T-helper 2 cell treated with Interferon-gamma antibody and Interleukin-4, amounts not matched to agents 5 μg/mL and 100 μg/mL, for 36 hours (primary cell): Measurements from ENCODE around the gene MOB3B.

Experiments used
- DNase-seq: peaks from one replicate; pipeline ENCODE4 v3.0.0; 2021; ENCODE audit warnings: low spot score
- H3K27ac Mint-ChIP-seq: one replicate; pipeline ENCODE4 v1.8.0; 2021; ENCODE audit warnings: mild to moderate bottlenecking, mixed read lengths
- H3K27me3 Mint-ChIP-seq: one replicate; pipeline ENCODE4 v1.8.0; 2021; ENCODE audit warnings: low read depth, mixed read lengths
- H3K36me3 Mint-ChIP-seq: one replicate; pipeline ENCODE4 v1.8.0; 2021; ENCODE audit warnings: low read depth, mixed read lengths
- H3K4me1 Mint-ChIP-seq: one replicate; pipeline ENCODE4 v1.8.0; 2021; ENCODE audit warnings: low read depth, mixed read lengths
- H3K4me3 Mint-ChIP-seq: one replicate; pipeline ENCODE4 v1.8.0; 2022; ENCODE audit warnings: mild to moderate bottlenecking, moderate library complexity, mixed read lengths
- H3K9me3 Mint-ChIP-seq: one replicate; pipeline ENCODE4 v1.8.0; 2021; ENCODE audit warnings: mixed read lengths

MOB3B gene

GRCh38 chr9:27356446-27356845 is 173.2 kb downstream of the MOB3B start:
- Mint-ChIP-seq H3K4me3 (no peak overlapping the region), H3K27me3 (no peaks in the 10 kb centered on the region), H3K27ac (no peak overlapping the region), H3K36me3 (no peaks in the 10 kb centered on the region), H3K4me1 (peaks cover 28% of the 10 kb centered on the region), H3K9me3 (peaks cover 3% of the 10 kb centered on the region)
- no peak for DNase-seq

- Mint-ChIP-seq H3K4me3 (no peak overlapping the region), H3K27me3 (no peaks in the 10 kb centered on the region), H3K36me3 (no peaks in the 10 kb centered on the region), H3K9me3 (peaks cover 3% of the 10 kb centered on the region), H3K4me1 (peaks cover 29% of the 10 kb centered on the region), H3K27ac (no peak overlapping the region)
- no peak for DNase-seq
Measured at GRCh38 chr9:27355166-27355565, 174.4 kb downstream of the MOB3B start.

DNA sequence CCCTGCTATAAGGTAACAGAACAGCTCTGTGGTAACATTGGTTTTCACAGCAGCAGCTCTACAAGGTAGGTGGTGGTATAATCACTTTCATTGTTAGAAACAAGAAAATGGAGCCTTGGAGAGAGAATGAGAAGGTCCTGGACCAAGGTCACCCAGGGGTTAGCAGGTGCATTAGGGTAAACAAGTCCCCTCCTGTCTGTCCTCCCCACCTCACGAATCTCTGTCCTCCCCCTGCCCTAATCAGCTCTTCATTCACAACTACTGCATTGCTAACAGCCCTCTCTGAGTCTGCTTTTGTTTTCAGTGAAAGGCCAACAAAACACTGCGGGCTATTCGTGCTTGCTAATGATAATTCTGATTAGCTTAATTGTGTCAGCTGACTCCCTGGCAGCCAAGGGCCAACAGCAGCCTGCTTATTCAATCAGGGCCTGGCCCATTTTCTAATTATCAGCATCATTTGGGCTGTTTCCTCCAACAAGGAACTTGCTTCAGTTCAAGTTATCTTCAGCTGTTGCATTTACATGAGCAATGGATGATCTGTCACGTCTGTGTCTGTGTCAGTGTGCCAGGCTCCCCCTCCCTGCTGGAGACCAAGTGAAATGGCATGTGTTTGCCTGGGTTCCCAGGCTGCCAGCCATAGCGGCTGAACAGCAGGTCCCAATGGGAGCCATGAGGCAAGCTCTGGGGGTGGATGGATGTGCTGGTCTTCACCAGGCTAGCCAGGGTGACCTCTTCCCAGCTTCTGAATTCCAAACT is 176.0 kb downstream of the MOB3B start:
- Mint-ChIP-seq H3K4me1 (peaks cover 32% of the 10 kb centered on the region), H3K9me3 (peaks cover 3% of the 10 kb centered on the region), H3K27ac (no peak overlapping the region), H3K27me3 (no peaks in the 10 kb centered on the region), H3K4me3 (no peak overlapping the region), H3K36me3 (no peaks in the 10 kb centered on the region)
- DNase-seq: no peak

- Mint-ChIP-seq H3K4me1 (peaks cover 32% of the 10 kb centered on the region), H3K36me3 (no peaks in the 10 kb centered on the region)
Measured at GRCh38 chr9:27353166-27353473, 176.5 kb downstream of the MOB3B start.

GRCh38 chr9:27352457-27353165 is 177.0 kb downstream of the MOB3B start:
- peak; percentile 28 for DNase-seq
- H3K4me1 Mint-ChIP-seq: peaks cover 36% of the 10 kb centered on the region
- H3K9me3 Mint-ChIP-seq: peaks cover 3% of the 10 kb centered on the region
- H3K27ac Mint-ChIP-seq: peak overlapping the region; percentile 34
- no peaks in the 10 kb centered on the region for H3K27me3 Mint-ChIP-seq
- H3K4me3 Mint-ChIP-seq: peak overlapping the region; percentile 30
- H3K36me3 Mint-ChIP-seq: no peaks in the 10 kb centered on the region

More at GRCh38 chr9:27353166-27353473, 176.5 kb downstream of the MOB3B start:
- peaks cover 3% of the 10 kb centered on the region for H3K9me3 Mint-ChIP-seq
- no peak for DNase-seq
- H3K27ac Mint-ChIP-seq: no peak overlapping the region
- no peaks in the 10 kb centered on the region for H3K27me3 Mint-ChIP-seq
- H3K4me3 Mint-ChIP-seq: peak overlapping the region; percentile 30

GRCh38 chr9:27351438-27351837 is 178.2 kb downstream of the MOB3B start:
- no peak for DNase-seq
- Mint-ChIP-seq H3K4me1 (peaks cover 32% of the 10 kb centered on the region), H3K36me3 (no peaks in the 10 kb centered on the region), H3K4me3 (no peak overlapping the region), H3K27me3 (no peaks in the 10 kb centered on the region), H3K9me3 (peaks cover 3% of the 10 kb centered on the region), H3K27ac (no peak overlapping the region)

DNA sequence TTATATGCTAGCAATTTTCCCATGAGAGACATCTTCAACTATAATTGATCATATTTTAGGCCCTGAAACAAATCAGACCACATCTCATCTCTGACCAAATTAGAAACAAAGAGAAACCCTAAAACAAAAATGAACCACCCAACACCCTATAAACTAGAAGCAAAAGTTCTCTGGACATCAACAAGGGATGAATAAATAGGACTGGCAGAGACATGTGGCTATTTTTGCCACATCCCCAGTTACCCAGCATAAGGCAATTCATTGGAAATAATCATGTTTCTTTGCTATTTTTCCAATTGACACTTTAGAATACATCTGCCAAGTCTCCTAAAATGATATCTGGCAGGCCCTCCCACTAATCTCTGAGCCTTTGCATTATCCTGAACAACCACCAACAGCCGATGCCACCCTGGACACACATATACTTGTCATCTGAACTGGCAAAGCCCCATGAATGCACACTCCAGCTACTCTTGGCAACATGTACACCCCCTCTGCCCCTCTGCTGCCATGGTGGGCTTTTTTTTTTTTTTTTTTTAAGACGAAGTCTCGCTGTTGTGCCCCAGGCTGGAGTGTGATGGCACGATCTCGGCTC is 179.1 kb downstream of the MOB3B start:
- H3K36me3 Mint-ChIP-seq: no peaks in the 10 kb centered on the region
- H3K27ac Mint-ChIP-seq: no peak overlapping the region
- no peak overlapping the region for H3K4me3 Mint-ChIP-seq
- H3K9me3 Mint-ChIP-seq: peaks cover 3% of the 10 kb centered on the region
- no peaks in the 10 kb centered on the region for H3K27me3 Mint-ChIP-seq
- peaks cover 32% of the 10 kb centered on the region for H3K4me1 Mint-ChIP-seq
- DNase-seq: no peak

GRCh38 chr9:27349698-27350080 is 179.9 kb downstream of the MOB3B start:
- no peaks in the 10 kb centered on the region for H3K27me3 Mint-ChIP-seq
- no peak for DNase-seq
- H3K27ac Mint-ChIP-seq: no peak overlapping the region
- H3K4me1 Mint-ChIP-seq: peaks cover 32% of the 10 kb centered on the region
- no peaks in the 10 kb centered on the region for H3K36me3 Mint-ChIP-seq
- H3K4me3 Mint-ChIP-seq: no peak overlapping the region
- H3K9me3 Mint-ChIP-seq: peaks cover 3% of the 10 kb centered on the region

DNA sequence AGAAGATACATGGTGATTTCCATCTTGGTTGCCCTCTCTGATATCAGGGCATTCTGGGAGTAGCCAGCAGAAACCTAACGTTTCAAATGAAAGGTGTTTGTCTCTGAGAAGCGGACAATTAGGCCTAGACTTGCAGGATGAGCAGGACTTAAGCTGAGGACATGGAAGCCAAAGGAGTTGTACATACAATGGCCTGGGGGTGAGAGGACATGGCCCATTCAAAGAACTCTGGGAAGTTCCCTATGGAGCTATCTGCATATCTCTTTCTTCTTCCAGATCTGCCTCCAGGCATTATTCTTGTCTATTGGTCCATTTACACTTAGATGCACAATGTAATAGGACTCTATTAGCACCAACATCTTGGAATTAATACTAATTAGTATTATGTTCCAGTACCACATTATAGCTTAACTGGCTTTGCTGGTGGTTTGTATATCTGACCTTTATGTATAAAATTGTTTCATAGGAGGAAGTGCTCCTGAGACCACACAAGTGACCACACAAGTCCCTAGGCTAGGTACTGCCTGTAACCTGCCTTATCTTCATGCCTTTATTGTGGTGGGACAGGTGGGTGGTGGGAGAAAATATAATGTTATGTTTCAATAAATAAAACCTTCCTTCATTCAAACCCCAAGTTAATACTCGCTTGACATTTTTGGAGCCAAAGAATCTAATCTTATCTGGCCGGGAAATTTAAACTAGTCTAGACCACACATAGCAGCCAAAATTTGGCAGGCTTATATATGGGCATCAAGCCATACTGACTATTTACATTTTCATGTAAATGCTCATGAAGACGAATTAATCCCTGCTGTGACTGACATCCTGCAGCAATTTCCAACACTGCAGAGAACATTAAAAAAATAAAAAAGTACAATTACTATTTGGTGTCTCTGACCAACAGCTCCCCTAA is 180.6 kb downstream of the MOB3B start:
- no peak for DNase-seq
- Mint-ChIP-seq H3K27me3 (no peaks in the 10 kb centered on the region), H3K9me3 (peaks cover 3% of the 10 kb centered on the region), H3K36me3 (no peaks in the 10 kb centered on the region), H3K27ac (no peak overlapping the region), H3K4me1 (peaks cover 31% of the 10 kb centered on the region), H3K4me3 (no peak overlapping the region)

DNA sequence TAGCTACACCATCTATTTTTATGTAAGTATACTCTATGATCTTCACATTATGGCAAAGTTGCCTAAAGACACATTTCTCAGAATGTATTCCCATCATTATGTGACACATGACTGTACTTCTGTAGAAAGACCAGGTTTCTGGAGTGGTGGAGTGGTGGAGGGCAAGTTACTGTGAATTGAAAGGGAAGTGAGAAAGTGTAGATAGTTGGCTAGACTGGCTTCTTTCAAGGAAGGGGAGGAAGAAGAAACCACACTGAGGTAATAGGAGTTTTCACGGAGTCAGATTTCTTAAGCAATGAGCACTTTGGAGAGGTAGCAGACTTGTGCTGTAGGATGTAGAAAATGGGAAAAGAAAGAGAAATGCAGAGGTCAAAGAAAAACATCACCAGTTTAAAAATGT is 181.7 kb downstream of the MOB3B start:
- Mint-ChIP-seq H3K4me3 (no peak overlapping the region), H3K9me3 (peaks cover 3% of the 10 kb centered on the region), H3K27me3 (no peaks in the 10 kb centered on the region), H3K36me3 (no peaks in the 10 kb centered on the region), H3K4me1 (peaks cover 21% of the 10 kb centered on the region), H3K27ac (no peak overlapping the region)
- no peak for DNase-seq

DNA sequence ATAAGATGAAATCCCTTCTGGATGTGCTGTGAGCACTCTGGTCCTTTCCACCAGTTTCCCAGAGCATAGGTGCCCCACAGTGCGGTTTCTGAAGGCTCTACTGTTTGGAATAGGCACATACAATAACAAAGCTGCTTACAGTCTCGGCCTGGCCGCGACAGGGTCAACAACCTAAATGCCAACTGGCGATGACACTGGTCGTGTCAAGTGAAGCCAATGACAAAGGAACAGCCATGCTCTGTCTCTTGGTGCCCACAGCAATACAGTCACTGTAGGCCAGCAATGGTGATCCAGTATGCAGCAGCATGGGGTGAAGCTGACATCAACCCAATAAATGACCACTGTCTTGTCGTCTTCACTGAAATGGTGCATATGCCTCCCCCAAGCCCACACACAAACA is 184.8 kb downstream of the MOB3B start:
- no peak overlapping the region for H3K27ac Mint-ChIP-seq
- no peak for DNase-seq
- H3K4me1 Mint-ChIP-seq: peaks cover 5% of the 10 kb centered on the region
- H3K27me3 Mint-ChIP-seq: no peaks in the 10 kb centered on the region
- no peaks in the 10 kb centered on the region for H3K9me3 Mint-ChIP-seq
- no peaks in the 10 kb centered on the region for H3K36me3 Mint-ChIP-seq
- no peak overlapping the region for H3K4me3 Mint-ChIP-seq

DNA sequence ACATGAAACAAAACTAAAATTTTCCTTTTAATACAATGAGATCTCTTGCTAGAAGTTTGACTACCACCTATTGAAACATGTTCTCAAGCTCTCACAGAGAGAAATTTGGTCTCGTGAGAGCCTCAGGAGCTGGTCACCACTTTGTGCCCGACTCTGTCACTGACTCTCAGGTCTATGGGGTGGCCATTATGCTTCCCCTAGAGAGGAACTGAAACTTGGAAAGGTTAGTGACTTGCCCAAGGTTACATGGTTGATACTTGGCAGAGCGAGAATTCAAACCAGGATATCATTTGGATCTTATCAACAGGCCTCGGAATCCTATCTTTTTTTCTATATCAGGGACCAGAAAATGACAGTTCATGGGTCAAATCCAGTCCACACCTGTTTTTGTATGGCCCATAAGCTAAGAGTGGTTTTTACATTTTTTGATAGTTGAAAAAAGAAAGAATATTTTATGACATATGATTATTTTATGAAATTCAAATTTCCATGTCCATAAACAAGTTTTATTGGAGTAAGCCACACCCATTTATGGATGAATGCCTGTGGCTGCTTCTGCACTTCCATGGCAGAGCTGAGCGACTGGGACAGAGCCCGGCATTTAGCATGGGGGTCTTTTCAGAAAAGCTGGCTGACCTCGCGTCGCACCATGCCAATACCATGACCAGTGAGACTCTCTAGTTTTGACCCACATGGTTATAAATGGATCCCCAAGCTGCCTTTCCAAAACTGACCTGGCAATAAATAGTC is 187.9 kb downstream of the MOB3B start:
- H3K9me3 Mint-ChIP-seq: no peaks in the 10 kb centered on the region
- no peaks in the 10 kb centered on the region for H3K4me1 Mint-ChIP-seq
- no peaks in the 10 kb centered on the region for H3K27me3 Mint-ChIP-seq
- DNase-seq: no peak
- no peak overlapping the region for H3K27ac Mint-ChIP-seq
- no peaks in the 10 kb centered on the region for H3K36me3 Mint-ChIP-seq
- H3K4me3 Mint-ChIP-seq: no peak overlapping the region

GRCh38 chr9:27340961-27341511 is 188.6 kb downstream of the MOB3B start:
- DNase-seq: no peak
- H3K27me3 Mint-ChIP-seq: peaks cover 2% of the 10 kb centered on the region
- no peaks in the 10 kb centered on the region for H3K4me1 Mint-ChIP-seq
- H3K9me3 Mint-ChIP-seq: no peaks in the 10 kb centered on the region
- no peak overlapping the region for H3K4me3 Mint-ChIP-seq
- no peak overlapping the region for H3K27ac Mint-ChIP-seq
- H3K36me3 Mint-ChIP-seq: no peaks in the 10 kb centered on the region
